Hematopoietic multipotent progenitor cell treated with erythropoietin and hydrocortisone succinate and interleukin-3 and kit ligand, for 15 days (in vitro differentiated cells): Measurements from ENCODE around the gene NNT.
"Not testable (repeated sequence)": the region's sequence is repeated elsewhere in the genome, so short reads cannot be mapped to it uniquely, and the experiment has no call there.

ENCODE experiments used
- DNase-seq: peaks from one replicate; pipeline ENCODE4 v3.0.0-alpha.2; 2015; ENCODE audit warnings: low spot score

Gene NNT

GRCh38 chr5:43602461-43603343 lies at the start of gene NNT:
TSS of gene NNT (plus strand) at chr5:43603180. CDS start at chr5:43609196, 6,016 bp downstream.
- peak; percentile 56 for DNase-seq

GRCh38 chr5:43553381-43553780 lies 49.6 kb upstream of the NNT start:
- DNase-seq, result no peak

GRCh38 chr5:43554497-43554896 lies 48.5 kb upstream of the NNT start:
- no peak for DNase-seq

GRCh38 chr5:43555895-43556606 lies 46.9 kb upstream of the NNT start:
- DNase-seq, result peak; percentile 39

GRCh38 chr5:43556607-43556856 lies 46.4 kb upstream of the NNT start:
- not testable (repeated sequence) for DNase-seq

GRCh38 chr5:43556857-43557542 lies 46.0 kb upstream of the NNT start, which contains the start of gene PAIP1:
TSS of gene PAIP1 (minus strand) at chr5:43557077. CDS start at chr5:43556846, 231 bp downstream.
- DNase-seq, result peak; percentile 87

GRCh38 chr5:43560128-43560527 lies 42.9 kb upstream of the NNT start:
- DNase-seq, result no peak

GRCh38 chr5:43561356-43561755 lies 41.6 kb upstream of the NNT start:
- no peak for DNase-seq

- no peak for DNase-seq
Measured at GRCh38 chr5:43563321-43563720, 39.7 kb upstream of the NNT start.

- no peak for DNase-seq
Measured at GRCh38 chr5:43564289-43564850, 38.6 kb upstream of the NNT start.

- no peak for DNase-seq
Measured at GRCh38 chr5:43565043-43565442, 37.9 kb upstream of the NNT start.

- no peak for DNase-seq
Measured at GRCh38 chr5:43567967-43568366, 35.0 kb upstream of the NNT start.

- no peak for DNase-seq
Measured at GRCh38 chr5:43569236-43569746, 33.7 kb upstream of the NNT start.

GRCh38 chr5:43570450-43571158 lies 32.4 kb upstream of the NNT start:
- no peak for DNase-seq

GRCh38 chr5:43571237-43571636 lies 31.7 kb upstream of the NNT start:
- no peak for DNase-seq

- no peak for DNase-seq
Measured at GRCh38 chr5:43572357-43572756, 30.6 kb upstream of the NNT start.

- no peak for DNase-seq
Measured at GRCh38 chr5:43573058-43573457, 29.9 kb upstream of the NNT start.

- DNase-seq, result not testable (repeated sequence)
Measured at GRCh38 chr5:43580402-43581210, 22.4 kb upstream of the NNT start.

- no peak for DNase-seq
Measured at GRCh38 chr5:43581398-43581797, 21.6 kb upstream of the NNT start.

GRCh38 chr5:43582082-43583005 lies 20.6 kb upstream of the NNT start:
- DNase-seq, result no peak
